ENCODE measurements around the gene ZNF181. TPM values are rescaled to one million over a fixed set of nuclear protein-coding genes. Genes with fewer than 3 reads are reported as not detected.

The ZNF181 gene
- total and polyA plus RNA-seq, 2 of the 8 experiments (the other 6 are each of a cell fraction or from before 2014, with no cell fraction given) = 2.8 to 7.5 TPM

GRCh38 chr19:34692549-34692948, 41.5 kb upstream of the ZNF181 start (continued):
- TF ChIP-seq CHD7 (IDR thresholded peaks at IDR 0.05; ENCODE audit: insufficient replicate concordance, low read length) (no peak), SP4 (IDR thresholded peaks at IDR 0.05; ENCODE audit: low read length) (no peak), RXRA (IDR thresholded peaks at IDR 0.05; ENCODE audit: insufficient read depth, low read depth, low read length) (no peak), TEAD4 (IDR thresholded peaks at IDR 0.05; ENCODE audit: low read depth, low read length) (no peak), FOSL1 (IDR thresholded peaks at IDR 0.05; ENCODE audit: insufficient read depth, low read depth, low read length) (no peak), SIN3A (conservative IDR thresholded peaks at IDR 0.05 in 1 of 2, IDR thresholded peaks at IDR 0.05 in 1 of 2; ENCODE audit: low read depth in 1 of 2, low read length in 2 of 2) (no peak), HDAC6 (IDR thresholded peaks at IDR 0.05; ENCODE audit: low read depth, low read length) (no peak), ATF3 (IDR thresholded peaks at IDR 0.05; ENCODE audit: insufficient read depth, low read depth, low read length) (no peak), KDM4A (IDR thresholded peaks at IDR 0.05; ENCODE audit: low read depth, low read length, severe bottlenecking) (no peak), CTBP2 (IDR thresholded peaks at IDR 0.05; ENCODE audit: borderline replicate concordance, insufficient read depth, insufficient read length, low read length) (no peak), JUND (IDR thresholded peaks at IDR 0.05; ENCODE audit: low read length) (no peak), POLR2A (IDR thresholded peaks at IDR 0.05; ENCODE audit: control extremely low read depth in 1 of 2, low read depth in 2 of 2, low read length in 2 of 2) (no peak)
